T-helper 22 cell (primary cell): ENCODE measurements around the gene CPA3.

ENCODE experiments used
- DNase-seq: peaks from one replicate; pipeline ENCODE4 v3.0.0-alpha.2; 2020; ENCODE audit warnings: low read depth

CPA3 gene, protein sequence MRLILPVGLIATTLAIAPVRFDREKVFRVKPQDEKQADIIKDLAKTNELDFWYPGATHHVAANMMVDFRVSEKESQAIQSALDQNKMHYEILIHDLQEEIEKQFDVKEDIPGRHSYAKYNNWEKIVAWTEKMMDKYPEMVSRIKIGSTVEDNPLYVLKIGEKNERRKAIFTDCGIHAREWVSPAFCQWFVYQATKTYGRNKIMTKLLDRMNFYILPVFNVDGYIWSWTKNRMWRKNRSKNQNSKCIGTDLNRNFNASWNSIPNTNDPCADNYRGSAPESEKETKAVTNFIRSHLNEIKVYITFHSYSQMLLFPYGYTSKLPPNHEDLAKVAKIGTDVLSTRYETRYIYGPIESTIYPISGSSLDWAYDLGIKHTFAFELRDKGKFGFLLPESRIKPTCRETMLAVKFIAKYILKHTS

GRCh38 chr3:148865049-148865448 is at the start of gene CPA3:
TSS of gene CPA3 (plus strand) at chr3:148865296. CDS start at chr3:148865308, 12 bp downstream.
- DNase-seq: no peak

- no peak for DNase-seq
These were observed 49.6 kb upstream of the CPA3 start for GRCh38 chr3:148815316-148816110.

DNA sequence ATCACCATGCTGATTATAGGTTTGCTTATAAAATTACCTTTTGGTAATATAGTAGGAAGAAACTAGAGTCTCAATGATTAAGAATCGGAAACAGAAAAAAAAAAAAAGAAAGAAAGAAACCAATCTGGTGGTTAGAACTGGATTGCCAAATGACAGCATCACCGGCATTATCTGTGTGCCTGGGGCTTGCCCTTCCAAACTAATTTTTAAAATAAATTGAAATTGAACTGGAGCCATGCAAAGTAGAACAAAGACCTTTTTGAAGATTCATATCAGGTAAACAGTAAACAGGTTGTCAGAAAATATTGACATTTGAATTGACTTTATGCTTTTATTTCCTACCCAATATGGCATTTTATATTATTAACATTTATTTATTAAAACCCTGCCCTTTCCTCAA is 48.7 kb upstream of the CPA3 start:
- no peak for DNase-seq

GRCh38 chr3:148816981-148817525 is 48.0 kb upstream of the CPA3 start:
- DNase-seq: no peak

DNA sequence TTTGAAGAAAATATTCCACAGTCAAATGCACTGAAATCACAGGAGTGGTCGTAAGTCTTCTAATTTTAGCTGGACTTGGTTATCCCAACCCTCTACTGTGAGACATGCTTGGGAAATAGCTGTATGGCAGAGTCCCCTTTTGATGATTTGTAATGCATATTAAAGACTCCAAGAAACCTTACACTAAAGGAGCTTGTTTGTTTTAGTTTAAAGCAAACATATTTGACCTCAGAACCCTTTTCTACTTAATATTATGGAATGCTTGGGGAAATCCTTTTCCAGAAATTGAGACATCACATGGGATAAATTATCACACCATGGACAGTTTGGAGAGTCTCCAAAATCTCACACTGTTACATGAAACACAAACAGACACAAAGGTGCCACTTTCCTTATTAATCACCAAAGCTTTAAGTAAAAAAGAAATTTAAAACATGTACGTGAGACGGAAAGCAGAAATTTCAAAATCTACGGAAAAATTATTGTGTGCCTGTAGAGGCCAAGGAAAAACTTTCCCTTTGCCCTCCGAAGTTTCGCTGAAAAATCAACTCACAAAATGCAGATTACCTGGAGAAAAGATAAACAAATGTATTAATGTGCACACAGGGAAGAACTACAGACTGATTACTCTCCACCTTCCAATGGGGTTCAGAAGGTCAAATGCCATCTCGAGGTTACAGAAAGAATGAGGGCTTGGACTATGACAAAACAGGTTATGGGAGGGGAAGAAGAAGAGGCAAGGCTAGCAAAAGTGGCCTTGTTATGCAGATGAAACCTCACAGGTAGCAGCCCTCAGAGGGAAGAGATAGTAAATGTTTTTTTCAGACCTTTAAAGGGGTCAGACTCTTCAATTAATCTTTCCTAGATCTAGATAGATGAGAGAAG is 44.5 kb upstream of the CPA3 start:
- DNase-seq: no peak

DNA sequence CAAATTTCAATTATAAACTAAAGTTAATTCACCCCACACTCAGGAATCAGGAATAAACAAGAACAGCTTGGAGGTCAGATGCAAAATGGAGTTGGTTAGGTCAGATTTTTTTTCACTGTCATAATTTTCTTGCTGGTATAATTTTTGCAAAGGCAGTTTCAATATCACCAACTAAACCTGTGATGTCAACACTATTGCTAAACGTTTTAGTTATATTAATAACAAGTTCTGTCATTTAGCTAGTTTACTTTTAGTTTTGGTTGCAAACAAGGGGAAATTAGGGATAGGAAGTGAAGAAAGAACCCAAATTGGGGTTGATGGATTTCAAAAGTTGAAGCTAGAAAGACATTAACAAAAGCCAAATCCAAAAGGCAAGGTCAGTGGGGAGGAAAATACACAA is 42.1 kb upstream of the CPA3 start:
- DNase-seq: no peak

DNA sequence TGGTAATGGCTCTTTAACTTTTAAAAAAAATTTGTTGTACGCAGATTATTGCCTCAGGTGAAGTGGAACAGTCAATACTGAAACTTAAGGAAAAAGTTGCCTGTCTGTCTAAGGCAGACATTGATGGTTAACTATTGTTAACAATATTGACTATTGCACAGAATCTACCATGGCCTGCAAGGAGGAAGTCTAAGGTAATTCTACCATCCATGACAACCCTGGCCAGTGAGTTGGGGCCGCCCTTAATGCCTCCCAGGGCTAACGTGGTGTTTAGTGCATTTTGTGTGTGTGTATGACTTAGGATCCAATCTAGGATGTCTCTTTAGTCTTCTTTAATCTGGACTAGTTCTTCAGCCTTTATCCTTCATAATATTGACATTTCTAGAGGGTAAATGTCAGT is 39.6 kb upstream of the CPA3 start:
- no peak for DNase-seq

- DNase-seq: no peak
These were observed 37.5 kb upstream of the CPA3 start, which contains the start of gene CPB1 for GRCh38 chr3:148827585-148827984. TSS of gene CPB1 (plus strand) at chr3:148827811. CDS start at chr3:148827824, 13 bp downstream.

DNA sequence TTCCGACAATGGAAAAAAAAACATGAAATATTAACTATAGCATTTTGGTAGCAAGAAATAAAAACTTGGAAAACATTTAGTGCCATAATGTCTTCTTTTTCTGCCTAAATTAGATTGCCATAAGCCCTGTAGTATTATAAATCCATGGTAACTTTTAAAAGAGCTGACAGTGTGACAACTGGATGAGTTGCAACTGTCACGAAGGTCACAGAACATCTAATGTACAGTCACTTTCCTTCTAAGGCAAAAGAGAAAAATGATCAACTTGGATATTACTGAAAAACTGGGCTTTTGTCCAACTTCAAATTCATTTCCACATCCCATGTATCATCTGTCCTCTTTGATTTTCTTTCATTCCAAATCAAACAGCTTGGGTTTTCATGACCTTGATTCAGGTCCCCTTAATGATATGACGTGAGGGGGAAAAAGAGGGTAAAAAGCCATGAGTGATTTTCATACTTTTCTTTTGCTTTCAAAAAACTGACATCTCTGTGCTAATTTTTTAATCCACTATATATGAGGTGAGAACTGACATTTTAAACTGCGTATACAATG is 36.9 kb upstream of the CPA3 start:
- no peak for DNase-seq

GRCh38 chr3:148829926-148830325 is 35.2 kb upstream of the CPA3 start:
- DNase-seq: no peak

- no peak for DNase-seq
These were observed 31.9 kb upstream of the CPA3 start for GRCh38 chr3:148833223-148833622.

DNA sequence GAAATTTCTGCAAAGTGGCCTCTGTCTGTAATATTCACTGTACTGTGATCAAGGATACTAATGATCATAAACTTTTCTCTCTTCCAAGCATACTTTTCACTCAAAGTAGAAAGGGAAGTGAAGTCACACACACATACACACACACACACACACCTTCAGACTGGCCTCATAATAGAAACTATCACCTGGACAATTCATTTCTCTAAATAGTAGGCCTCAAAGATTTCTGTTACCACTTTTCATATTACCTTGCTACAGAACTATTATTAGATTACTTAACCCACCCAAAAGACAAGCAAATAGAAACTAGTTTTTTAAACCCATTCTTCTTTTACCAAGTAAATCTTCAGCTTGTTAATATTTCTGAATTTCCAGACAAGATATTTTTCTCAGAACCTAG is 25.3 kb upstream of the CPA3 start:
- no peak for DNase-seq

DNA sequence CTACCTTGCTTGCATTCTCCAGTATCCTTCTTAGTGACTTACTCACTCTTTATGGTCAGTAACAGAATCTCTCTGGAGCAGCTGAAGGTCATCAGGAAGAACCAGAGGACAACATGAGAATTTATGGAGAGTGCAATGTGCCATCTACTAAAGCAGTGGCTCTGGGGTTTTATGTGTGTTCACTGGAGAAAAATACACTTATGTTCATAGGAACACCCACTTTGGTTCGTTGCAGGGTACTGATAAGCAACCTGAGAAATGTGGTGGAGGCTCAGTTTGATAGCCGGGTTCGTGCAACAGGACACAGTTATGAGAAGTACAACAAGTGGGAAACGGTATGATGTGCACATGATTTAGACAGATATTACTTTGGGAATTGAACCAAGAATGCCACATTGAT is 24.6 kb upstream of the CPA3 start:
- no peak for DNase-seq

DNA sequence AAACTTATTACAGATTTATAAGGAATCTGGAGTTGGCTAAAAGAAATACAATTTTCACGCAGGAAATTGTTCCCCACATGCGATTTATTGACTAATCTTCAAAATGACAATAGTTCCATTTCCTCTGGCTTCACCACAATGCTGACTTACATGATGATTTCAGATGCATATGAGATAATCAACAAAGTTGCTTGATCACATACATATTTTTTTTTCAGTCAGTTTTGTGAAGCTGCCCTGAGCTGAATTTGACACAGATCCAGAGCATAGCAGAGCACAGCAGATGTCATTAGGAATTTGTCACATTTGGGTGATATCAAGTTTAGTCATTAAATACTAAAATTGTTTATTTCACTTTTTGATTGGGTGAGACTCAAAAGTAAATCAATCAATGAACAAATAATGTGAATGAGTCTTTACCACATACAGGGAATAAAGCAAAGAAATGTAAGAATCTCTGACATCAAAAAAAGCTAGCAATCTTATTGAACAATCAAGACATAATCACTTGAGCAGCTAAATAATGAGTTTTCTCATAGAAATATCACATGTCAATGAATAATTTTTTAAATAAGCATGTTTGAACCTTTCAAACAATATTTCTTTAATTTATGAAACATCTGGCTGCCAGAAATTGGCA is 19.2 kb upstream of the CPA3 start:
- no peak for DNase-seq

DNA sequence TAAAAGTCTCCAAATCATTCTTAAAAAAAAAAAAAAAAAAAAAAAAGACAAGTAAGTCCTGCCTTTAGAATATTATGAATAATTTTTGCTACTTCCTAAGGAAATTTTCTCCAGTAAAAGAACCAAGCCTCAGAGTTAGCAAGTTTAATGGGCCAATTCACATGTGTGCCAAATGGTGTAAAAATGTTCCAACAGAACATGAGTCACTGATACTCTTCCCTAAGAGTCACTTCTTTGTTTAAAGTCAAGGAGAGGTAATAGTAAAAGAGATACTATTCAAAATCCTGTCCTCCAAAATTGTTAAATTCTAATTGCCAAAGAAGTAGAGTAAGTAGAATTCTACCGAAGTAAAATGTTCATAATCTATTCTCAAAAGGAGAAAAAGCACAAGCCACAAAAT is 17.7 kb upstream of the CPA3 start:
- no peak for DNase-seq

GRCh38 chr3:148848410-148848809 is 16.7 kb upstream of the CPA3 start:
- no peak for DNase-seq

DNA sequence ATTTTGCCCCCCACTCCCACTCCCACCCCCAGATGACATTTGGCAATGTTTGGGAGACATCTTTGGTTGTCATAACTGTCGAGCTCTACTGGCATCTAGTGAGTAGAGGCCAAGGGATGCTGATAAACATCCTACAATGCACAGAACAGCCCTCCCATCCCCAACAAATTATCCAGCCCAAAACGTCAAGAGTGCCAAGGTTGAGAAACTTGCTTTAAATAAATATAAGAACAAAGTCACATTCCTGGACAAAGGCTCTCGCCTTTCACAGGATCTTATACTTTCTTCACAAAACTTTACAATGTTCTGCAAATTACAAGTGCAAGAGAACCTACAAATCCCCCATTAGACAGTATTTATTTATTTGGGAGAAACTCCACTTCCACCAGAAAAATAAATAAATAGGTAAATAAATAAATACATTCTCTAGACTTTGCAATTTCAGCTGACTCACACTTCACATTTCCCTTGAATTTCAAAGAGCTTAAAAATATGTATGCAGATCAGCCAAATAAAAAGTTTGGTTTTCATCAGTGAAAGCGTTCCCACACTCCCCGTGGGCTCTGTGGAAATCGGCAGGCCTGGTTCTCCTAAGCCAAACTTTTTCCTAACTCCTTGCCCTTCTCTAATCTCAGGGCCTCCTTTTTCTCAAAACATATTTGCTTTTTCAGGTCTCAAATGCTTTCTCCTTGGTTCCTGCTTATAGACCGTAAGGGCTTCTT is 12.7 kb upstream of the CPA3 start:
- DNase-seq: no peak

GRCh38 chr3:148853076-148853475 is 12.0 kb upstream of the CPA3 start:
- no peak for DNase-seq

DNA sequence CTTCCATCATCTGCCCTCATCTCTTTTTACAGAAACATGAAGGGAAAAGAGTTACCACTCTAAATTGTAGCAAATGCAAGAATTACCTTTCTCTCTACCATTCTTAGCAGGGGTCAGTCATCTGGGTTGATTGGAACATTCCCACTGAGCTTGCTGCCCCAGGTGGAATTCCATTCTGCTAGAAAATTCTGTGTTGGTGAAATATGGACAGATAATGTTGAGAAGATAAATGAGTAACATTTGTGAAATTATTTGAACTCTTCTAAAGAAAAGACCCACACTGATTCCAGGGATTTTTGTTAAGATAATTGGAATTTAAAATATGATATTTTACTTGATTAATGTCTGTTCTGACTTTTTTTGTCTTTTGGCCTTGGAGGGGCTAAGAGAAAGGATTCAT is 11.0 kb upstream of the CPA3 start:
- DNase-seq: no peak

GRCh38 chr3:148856384-148856783 is 8.7 kb upstream of the CPA3 start:
- DNase-seq: no peak

- DNase-seq: no peak
These were observed 7.8 kb upstream of the CPA3 start for GRCh38 chr3:148857316-148857715.
